ENCODE measurements around the gene HERC3. TPM values are rescaled to one million over a fixed set of nuclear protein-coding genes. Genes with fewer than 3 reads are reported as not detected.

The HERC3 gene
- total and polyA plus RNA-seq, 4 donors, result 5.1 to 22.1 (median 10.0) TPM

DNA sequence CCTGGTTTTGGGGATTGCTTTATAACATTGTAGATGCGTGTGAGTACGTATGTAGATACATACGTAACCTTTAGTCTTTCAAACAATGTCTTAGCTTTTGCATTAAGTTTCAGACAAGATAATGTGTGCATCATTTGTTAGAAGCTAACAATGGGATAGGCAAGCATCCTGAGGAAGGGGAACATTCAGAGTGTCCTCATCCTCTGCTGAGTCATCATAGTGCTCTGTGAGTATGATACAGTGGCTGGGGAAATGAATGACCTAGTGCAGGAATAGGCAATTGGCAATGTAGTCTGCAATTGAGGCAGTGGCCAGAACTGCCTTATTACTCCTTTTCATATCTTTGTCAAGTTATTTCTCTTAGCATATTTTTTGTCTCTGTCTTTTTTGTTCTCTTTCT lies 98.1 kb downstream of the HERC3 start:
- no peak for DNase-seq (ENCODE audit: low spot score)
- TF ChIP-seq YY1 (IDR thresholded peaks at IDR 0.05) (no peak), EGR1 (IDR thresholded peaks at IDR 0.05; ENCODE audit: low read depth in 2 of 2) (no peak), JUND (IDR thresholded peaks at IDR 0.05) (no peak), TAF1 (conservative IDR thresholded peaks at IDR 0.05) (no peak), NR2F2 (IDR thresholded peaks at IDR 0.05) (no peak), FOXA1 (IDR thresholded peaks at IDR 0.05) (no peak), RXRA (IDR thresholded peaks at IDR 0.05) (no peak), HNF4A (conservative IDR thresholded peaks at IDR 0.05) (no peak), HNF4G (IDR thresholded peaks at IDR 0.05) (no peak), GABPA (IDR thresholded peaks at IDR 0.05 in 1 of 2, conservative IDR thresholded peaks at IDR 0.05 in 1 of 2) (no peak), SP1 (IDR thresholded peaks at IDR 0.05) (no peak), RAD21 (IDR thresholded peaks at IDR 0.05) (no peak), FOXA2 (IDR thresholded peaks at IDR 0.05) (no peak)
- TF ChIP-seq, protein P1, sequence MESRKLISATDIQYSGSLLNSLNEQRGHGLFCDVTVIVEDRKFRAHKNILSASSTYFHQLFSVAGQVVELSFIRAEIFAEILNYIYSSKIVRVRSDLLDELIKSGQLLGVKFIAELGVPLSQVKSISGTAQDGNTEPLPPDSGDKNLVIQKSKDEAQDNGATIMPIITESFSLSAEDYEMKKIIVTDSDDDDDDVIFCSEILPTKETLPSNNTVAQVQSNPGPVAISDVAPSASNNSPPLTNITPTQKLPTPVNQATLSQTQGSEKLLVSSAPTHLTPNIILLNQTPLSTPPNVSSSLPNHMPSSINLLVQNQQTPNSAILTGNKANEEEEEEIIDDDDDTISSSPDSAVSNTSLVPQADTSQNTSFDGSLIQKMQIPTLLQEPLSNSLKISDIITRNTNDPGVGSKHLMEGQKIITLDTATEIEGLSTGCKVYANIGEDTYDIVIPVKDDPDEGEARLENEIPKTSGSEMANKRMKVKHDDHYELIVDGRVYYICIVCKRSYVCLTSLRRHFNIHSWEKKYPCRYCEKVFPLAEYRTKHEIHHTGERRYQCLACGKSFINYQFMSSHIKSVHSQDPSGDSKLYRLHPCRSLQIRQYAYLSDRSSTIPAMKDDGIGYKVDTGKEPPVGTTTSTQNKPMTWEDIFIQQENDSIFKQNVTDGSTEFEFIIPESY (IDR thresholded peaks at IDR 0.05), result no peak
- TF ChIP-seq, protein P2, sequence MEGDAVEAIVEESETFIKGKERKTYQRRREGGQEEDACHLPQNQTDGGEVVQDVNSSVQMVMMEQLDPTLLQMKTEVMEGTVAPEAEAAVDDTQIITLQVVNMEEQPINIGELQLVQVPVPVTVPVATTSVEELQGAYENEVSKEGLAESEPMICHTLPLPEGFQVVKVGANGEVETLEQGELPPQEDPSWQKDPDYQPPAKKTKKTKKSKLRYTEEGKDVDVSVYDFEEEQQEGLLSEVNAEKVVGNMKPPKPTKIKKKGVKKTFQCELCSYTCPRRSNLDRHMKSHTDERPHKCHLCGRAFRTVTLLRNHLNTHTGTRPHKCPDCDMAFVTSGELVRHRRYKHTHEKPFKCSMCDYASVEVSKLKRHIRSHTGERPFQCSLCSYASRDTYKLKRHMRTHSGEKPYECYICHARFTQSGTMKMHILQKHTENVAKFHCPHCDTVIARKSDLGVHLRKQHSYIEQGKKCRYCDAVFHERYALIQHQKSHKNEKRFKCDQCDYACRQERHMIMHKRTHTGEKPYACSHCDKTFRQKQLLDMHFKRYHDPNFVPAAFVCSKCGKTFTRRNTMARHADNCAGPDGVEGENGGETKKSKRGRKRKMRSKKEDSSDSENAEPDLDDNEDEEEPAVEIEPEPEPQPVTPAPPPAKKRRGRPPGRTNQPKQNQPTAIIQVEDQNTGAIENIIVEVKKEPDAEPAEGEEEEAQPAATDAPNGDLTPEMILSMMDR (IDR thresholded peaks at IDR 0.05; ENCODE audit: low read depth, low read length, missing input control), result no peak
- TF ChIP-seq, protein P3, sequence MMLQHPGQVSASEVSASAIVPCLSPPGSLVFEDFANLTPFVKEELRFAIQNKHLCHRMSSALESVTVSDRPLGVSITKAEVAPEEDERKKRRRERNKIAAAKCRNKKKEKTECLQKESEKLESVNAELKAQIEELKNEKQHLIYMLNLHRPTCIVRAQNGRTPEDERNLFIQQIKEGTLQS (IDR thresholded peaks at IDR 0.05), result no peak
- TF ChIP-seq, protein P4, sequence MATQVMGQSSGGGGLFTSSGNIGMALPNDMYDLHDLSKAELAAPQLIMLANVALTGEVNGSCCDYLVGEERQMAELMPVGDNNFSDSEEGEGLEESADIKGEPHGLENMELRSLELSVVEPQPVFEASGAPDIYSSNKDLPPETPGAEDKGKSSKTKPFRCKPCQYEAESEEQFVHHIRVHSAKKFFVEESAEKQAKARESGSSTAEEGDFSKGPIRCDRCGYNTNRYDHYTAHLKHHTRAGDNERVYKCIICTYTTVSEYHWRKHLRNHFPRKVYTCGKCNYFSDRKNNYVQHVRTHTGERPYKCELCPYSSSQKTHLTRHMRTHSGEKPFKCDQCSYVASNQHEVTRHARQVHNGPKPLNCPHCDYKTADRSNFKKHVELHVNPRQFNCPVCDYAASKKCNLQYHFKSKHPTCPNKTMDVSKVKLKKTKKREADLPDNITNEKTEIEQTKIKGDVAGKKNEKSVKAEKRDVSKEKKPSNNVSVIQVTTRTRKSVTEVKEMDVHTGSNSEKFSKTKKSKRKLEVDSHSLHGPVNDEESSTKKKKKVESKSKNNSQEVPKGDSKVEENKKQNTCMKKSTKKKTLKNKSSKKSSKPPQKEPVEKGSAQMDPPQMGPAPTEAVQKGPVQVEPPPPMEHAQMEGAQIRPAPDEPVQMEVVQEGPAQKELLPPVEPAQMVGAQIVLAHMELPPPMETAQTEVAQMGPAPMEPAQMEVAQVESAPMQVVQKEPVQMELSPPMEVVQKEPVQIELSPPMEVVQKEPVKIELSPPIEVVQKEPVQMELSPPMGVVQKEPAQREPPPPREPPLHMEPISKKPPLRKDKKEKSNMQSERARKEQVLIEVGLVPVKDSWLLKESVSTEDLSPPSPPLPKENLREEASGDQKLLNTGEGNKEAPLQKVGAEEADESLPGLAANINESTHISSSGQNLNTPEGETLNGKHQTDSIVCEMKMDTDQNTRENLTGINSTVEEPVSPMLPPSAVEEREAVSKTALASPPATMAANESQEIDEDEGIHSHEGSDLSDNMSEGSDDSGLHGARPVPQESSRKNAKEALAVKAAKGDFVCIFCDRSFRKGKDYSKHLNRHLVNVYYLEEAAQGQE (IDR thresholded peaks at IDR 0.05), result no peak
- TF ChIP-seq, protein P5, sequence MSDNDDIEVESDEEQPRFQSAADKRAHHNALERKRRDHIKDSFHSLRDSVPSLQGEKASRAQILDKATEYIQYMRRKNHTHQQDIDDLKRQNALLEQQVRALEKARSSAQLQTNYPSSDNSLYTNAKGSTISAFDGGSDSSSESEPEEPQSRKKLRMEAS (IDR thresholded peaks at IDR 0.05), result no peak
- H3K9me3 ChIP-seq (ENCODE audit: control insufficient read depth in 4 of 4, low read length in 3 of 4), result no peaks in the 10 kb centered on the region
- H3K4me1 ChIP-seq (ENCODE audit: control insufficient read depth in 4 of 4, insufficient read depth in 4 of 4, low read length in 3 of 4), result no peaks in the 10 kb centered on the region
- H3K36me3 ChIP-seq (ENCODE audit: control insufficient read depth in 4 of 4, insufficient read depth in 3 of 4, low read depth in 1 of 4, low read length in 3 of 4), result peaks cover 2 to 12% (median 8%) of the 10 kb centered on the region in 4 donors
- no peaks in the 10 kb centered on the region for H3K27me3 ChIP-seq (ENCODE audit: control insufficient read depth in 4 of 4, insufficient read depth in 4 of 4, low read length in 3 of 4)
- no peak overlapping the region for H3K4me3 ChIP-seq (ENCODE audit: low read depth in 1 of 3, low read length in 3 of 3)
- no peak overlapping the region for H3K9ac ChIP-seq (ENCODE audit: low read depth in 1 of 2, low read length in 2 of 2)
- 95% methylated on average over 3 of the region's 3 CpGs for WGBS
- no peak overlapping the region for H3K27ac ChIP-seq (ENCODE audit: low read depth in 1 of 2, low read length in 2 of 2)

Data from liver (tissue), 9 donors.